Stimulated activated CD8-positive, alpha-beta memory T cell treated with anti-CD3 and anti-CD28 coated beads, Interleukin-2, amount 100 ng/mL, for 48 hours (primary cell): ENCODE data around the gene RAB6B.

ENCODE experiments used
- DNase-seq, 2 donors: peaks; one replicate each; pipeline ENCODE4 v3.0.0-alpha.2; 2020; ENCODE audit warnings: low read depth in 2 of 2

RAB6B gene

GRCh38 chr3:133880886-133881455, 14.7 kb downstream of the RAB6B start:
- no peak for DNase-seq

- DNase-seq, result no peak
Measured at GRCh38 chr3:133880287-133880686, 15.4 kb downstream of the RAB6B start.

GRCh38 chr3:133878518-133878917, 17.2 kb downstream of the RAB6B start:
- no peak for DNase-seq

- no peak for DNase-seq
Measured at GRCh38 chr3:133877221-133877620, 18.5 kb downstream of the RAB6B start.

- DNase-seq, result no peak
Measured at GRCh38 chr3:133874761-133875438, 20.8 kb downstream of the RAB6B start.

- DNase-seq, result no peak
Measured at GRCh38 chr3:133874344-133874743, 21.3 kb downstream of the RAB6B start.

GRCh38 chr3:133872781-133873180, 22.9 kb downstream of the RAB6B start:
- DNase-seq, result no peak

GRCh38 chr3:133872161-133872560, 23.5 kb downstream of the RAB6B start:
- no peak for DNase-seq

- DNase-seq, result no peak
Measured at GRCh38 chr3:133871368-133872090, 24.2 kb downstream of the RAB6B start.

- DNase-seq, result no peak
Measured at GRCh38 chr3:133870822-133871221, 24.9 kb downstream of the RAB6B start.

GRCh38 chr3:133869586-133869985, 26.1 kb downstream of the RAB6B start:
- DNase-seq, result no peak

GRCh38 chr3:133868758-133869475, 26.8 kb downstream of the RAB6B start:
- no peak for DNase-seq

GRCh38 chr3:133868186-133868585, 27.5 kb downstream of the RAB6B start:
- DNase-seq, result no peak

GRCh38 chr3:133866141-133866540, 29.5 kb downstream of the RAB6B start:
- no peak for DNase-seq

GRCh38 chr3:133865136-133865855, 30.4 kb downstream of the RAB6B start:
- DNase-seq, result no peak

- no peak for DNase-seq
Measured at GRCh38 chr3:133864616-133865015, 31.1 kb downstream of the RAB6B start.

GRCh38 chr3:133863911-133864310, 31.8 kb downstream of the RAB6B start:
- no peak for DNase-seq

GRCh38 chr3:133862161-133862560, 33.5 kb downstream of the RAB6B start:
- DNase-seq, result no peak

- no peak for DNase-seq
Measured at GRCh38 chr3:133860519-133860918, 35.2 kb downstream of the RAB6B start.

GRCh38 chr3:133859381-133860234, 36.1 kb downstream of the RAB6B start:
- no peak for DNase-seq

- no peak for DNase-seq
Measured at GRCh38 chr3:133857767-133858166, 37.9 kb downstream of the RAB6B start.
